GM10266 (cell line): ENCODE results near the gene ADGRB3.

Source experiments
- DNase-seq: peaks from one replicate; pipeline ENCODE4 v3.0.0; 2012; ENCODE audit errors: extremely low spot score
- CTCF ChIP-seq: IDR thresholded peaks from 2 replicates; pipeline ENCODE4 v1.5.1; 2012; ENCODE audit warnings: mild to moderate bottlenecking, low read depth; ENCODE audit not compliant: control insufficient read depth, insufficient read depth; ENCODE audit errors: missing control alignments

The ADGRB3 gene

GRCh38 chr6:68679399-68679798 lies 44.3 kb downstream of the ADGRB3 start:
- TF ChIP-seq CTCF, result no peak
- DNase-seq, result no peak

GRCh38 chr6:68680264-68680663 lies 45.2 kb downstream of the ADGRB3 start:
- DNase-seq, result no peak
- no peak for TF ChIP-seq CTCF

- DNase-seq, result no peak
- no peak for TF ChIP-seq CTCF
Measured at GRCh38 chr6:68689910-68690309, 54.8 kb downstream of the ADGRB3 start.

- no peak for DNase-seq
- TF ChIP-seq CTCF, result no peak
Measured at GRCh38 chr6:68691120-68691519, 56.0 kb downstream of the ADGRB3 start.

- TF ChIP-seq CTCF, result no peak
- DNase-seq, result no peak
Measured at GRCh38 chr6:68693271-68693670, 58.2 kb downstream of the ADGRB3 start.

- no peak for TF ChIP-seq CTCF
- no peak for DNase-seq
Measured at GRCh38 chr6:68695403-68695802, 60.3 kb downstream of the ADGRB3 start.

GRCh38 chr6:68695838-68696237 lies 60.8 kb downstream of the ADGRB3 start:
- no peak for TF ChIP-seq CTCF
- DNase-seq, result no peak
